Smooth muscle cell (in vitro differentiated cells): Measurements from ENCODE around the gene DUSP8. TPM values are rescaled to one million over a fixed set of nuclear protein-coding genes. Genes with fewer than 3 reads are reported as not detected.
"Not testable (repeated sequence)": the region's sequence is repeated elsewhere in the genome, so short reads cannot be mapped to it uniquely, and the experiment has no call there.

Source experiments
- DNase-seq: peaks from one replicate; lab custom pipeline; 2025; ENCODE audit not compliant: unreplicated experiment; lab: John Stamatoyannopoulos, UW
- H2AFZ ChIP-seq: fragments of 200-600 bp; sonication (generic); 2 replicates; pipeline ENCODE4 v1.6.0; 2016; ENCODE audit warnings: antibody characterized with exemption, low read depth, mild to moderate bottlenecking
- H3F3A ChIP-seq: fragments of 200-600 bp; sonication (generic); 2 replicates; pipeline ENCODE4 v1.6.0; 2017; ENCODE audit warnings: antibody characterized with exemption, low read depth
- H3K27ac ChIP-seq: fragments of 200-600 bp; sonication (generic); 2 replicates; pipeline ENCODE4 v1.5.1; 2016; ENCODE audit warnings: low read depth, mild to moderate bottlenecking
- H3K27me3 ChIP-seq: fragments of 200-600 bp; sonication (generic); 2 replicates; pipeline ENCODE4 v1.6.1; 2016; ENCODE audit warnings: low read depth, mild to moderate bottlenecking
- H3K36me3 ChIP-seq: fragments of 200-600 bp; sonication (generic); 2 replicates; pipeline ENCODE4 v1.5.1; 2016; ENCODE audit warnings: low read depth
- H3K4me1 ChIP-seq: fragments of 200-600 bp; sonication (generic); 2 replicates; pipeline ENCODE4 v1.5.1; 2016; ENCODE audit warnings: low read depth
- H3K4me2 ChIP-seq: fragments of 200-600 bp; sonication (generic); 2 replicates; pipeline ENCODE4 v1.6.0; 2016; ENCODE audit warnings: mild to moderate bottlenecking
- H3K4me3 ChIP-seq: fragments of 200-600 bp; sonication (generic); 2 replicates; pipeline ENCODE4 v1.5.1; 2016; ENCODE audit warnings: mild to moderate bottlenecking
- H3K79me2 ChIP-seq: fragments of 200-600 bp; sonication (generic); 2 replicates; pipeline ENCODE4 v1.6.0; 2016; ENCODE audit warnings: low read depth, mild to moderate bottlenecking
- H3K9ac ChIP-seq: fragments of 200-600 bp; sonication (generic); 2 replicates; pipeline ENCODE4 v1.6.0; 2016; ENCODE audit warnings: low read depth
- H3K9me3 ChIP-seq: fragments of 200-600 bp; sonication (generic); replicated peaks from 2 replicates; pipeline ENCODE4 v1.5.1; 2016; ENCODE audit warnings: low read depth
- H4K20me1 ChIP-seq: fragments of 200-600 bp; sonication (generic); 2 replicates; pipeline ENCODE4 v1.6.0; 2016; ENCODE audit warnings: low read depth
- CTCF ChIP-seq: fragments of 200-600 bp; sonication (generic); IDR thresholded peaks from 2 replicates; pipeline ENCODE4 v1.5.1; 2017; ENCODE audit warnings: borderline replicate concordance, mild to moderate bottlenecking, antibody characterized with exemption; ENCODE audit not compliant: insufficient read depth, poor library complexity, severe bottlenecking
- WGBS: methylation state at CpG from one replicate; pipeline ENCODE4 v1.1.7; 2016; ENCODE audit warnings: low lambda C conversion rate; 5-methylcytosine and 5-hydroxymethylcytosine counted together
- polyA plus RNA-seq: library from polyadenylated mRNA; unstranded; fragments of >200 nt; fragmentation: Nextera tagmentation; extraction: Ambion mirVana; gene quantifications from 2 replicates; pipeline ENCODE4 v1.2.1, GENCODE V29; 2016
- total RNA-seq: library from RNA; depleted of rRNA; stranded (reverse); fragments of >200 nt; gene quantifications from 2 replicates; pipeline ENCODE4 v1.2.3, GENCODE V29; 2014

The DUSP8 gene
- total and polyA plus RNA-seq, 2 experiments from 2014 or later = 5.0 to 6.3 TPM

- 73% methylated on average over 6 of the region's 6 CpGs for WGBS
- Histone ChIP-seq H3K79me2 (no peaks in the 10 kb centered on the region), H3K4me3 (no peak overlapping the region), H3K27me3 (peaks cover 33% of the 10 kb centered on the region), H3K36me3 (no peaks in the 10 kb centered on the region), H3F3A (no peaks in the 10 kb centered on the region), H3K4me1 (no peaks in the 10 kb centered on the region), H2AFZ (no peak overlapping the region), H3K27ac (no peak overlapping the region), H3K9me3 (no peaks in the 10 kb centered on the region), H4K20me1 (no peaks in the 10 kb centered on the region), H3K9ac (no peak overlapping the region), H3K4me2 (no peak overlapping the region)
- DNase-seq = no peak
- TF ChIP-seq CTCF = no peak
Measured at GRCh38 chr11:1598816-1599215, 26.7 kb upstream of the DUSP8 start.

GRCh38 chr11:1598406-1598805 is 26.3 kb upstream of the DUSP8 start:
- H2AFZ ChIP-seq, DNase-seq, H3K4me3 ChIP-seq, H3K4me2 ChIP-seq, H3F3A ChIP-seq, H3K79me2 ChIP-seq, H3K4me1 ChIP-seq, H4K20me1 ChIP-seq, H3K9ac ChIP-seq, H3K9me3 ChIP-seq, H3K36me3 ChIP-seq, H3K27ac ChIP-seq: not testable (repeated sequence)
- H3K27me3 ChIP-seq = peaks cover 33% of the 10 kb centered on the region
- WGBS = 83% methylated on average over 3 of the region's 3 CpGs

- no peaks in the 10 kb centered on the region for H3K36me3 ChIP-seq
- no peaks in the 10 kb centered on the region for H3K9me3 ChIP-seq
- H3F3A ChIP-seq = no peaks in the 10 kb centered on the region
- H3K4me2 ChIP-seq = no peak within 1 kb of the TSS
- no peaks in the 10 kb centered on the region for H3K4me1 ChIP-seq
- 92% methylated on average over 3 of the region's 4 CpGs for WGBS
- H3K9ac ChIP-seq = no peak within 1 kb of the TSS
- H3K4me3 ChIP-seq = no peak within 1 kb of the TSS
- no peak within 1 kb of the TSS for H2AFZ ChIP-seq
- H3K79me2 ChIP-seq = no peaks in the 10 kb centered on the region
- no peak for TF ChIP-seq CTCF
- DNase-seq = no peak
- no peak within 1 kb of the TSS for H3K27ac ChIP-seq
- H4K20me1 ChIP-seq = no peaks in the 10 kb centered on the region
- peaks cover 33% of the 10 kb centered on the region for H3K27me3 ChIP-seq
Measured at GRCh38 chr11:1597994-1598380, 25.9 kb upstream of the DUSP8 start, which contains the start of gene KRTAP5-2. Gene KRTAP5-2, minus strand, starts transcription at chr11:1598294. Its CDS starts 44 bp downstream, at chr11:1598250.

GRCh38 chr11:1597331-1597993 is 25.4 kb upstream of the DUSP8 start:
- H2AFZ ChIP-seq = no peak overlapping the region
- no peaks in the 10 kb centered on the region for H3F3A ChIP-seq
- no peaks in the 10 kb centered on the region for H3K36me3 ChIP-seq
- H3K4me2 ChIP-seq = no peak overlapping the region
- 86% methylated on average over 10 of the region's 10 CpGs for WGBS
- H3K27me3 ChIP-seq = peaks cover 35% of the 10 kb centered on the region
- H3K27ac ChIP-seq = no peak overlapping the region
- no peaks in the 10 kb centered on the region for H3K4me1 ChIP-seq
- no peaks in the 10 kb centered on the region for H3K9me3 ChIP-seq
- no peak overlapping the region for H3K9ac ChIP-seq
- H3K79me2 ChIP-seq = no peaks in the 10 kb centered on the region
- TF ChIP-seq CTCF = no peak
- H3K4me3 ChIP-seq = no peak overlapping the region
- no peaks in the 10 kb centered on the region for H4K20me1 ChIP-seq
- no peak for DNase-seq

- WGBS = 50% methylated on average over 19 of the region's 19 CpGs
- not testable (repeated sequence) for H3K9ac ChIP-seq
Measured at GRCh38 chr11:1596576-1597121, 24.6 kb upstream of the DUSP8 start.

GRCh38 chr11:1595994-1596575 is 24.0 kb upstream of the DUSP8 start:
- H3K4me2 ChIP-seq, H3K4me1 ChIP-seq, DNase-seq, H3K79me2 ChIP-seq, H2AFZ ChIP-seq, H3K4me3 ChIP-seq, H4K20me1 ChIP-seq, H3K36me3 ChIP-seq, H3F3A ChIP-seq, H3K9ac ChIP-seq, H3K27ac ChIP-seq, H3K9me3 ChIP-seq: not testable (repeated sequence)
- peaks cover 40% of the 10 kb centered on the region for H3K27me3 ChIP-seq
- WGBS = 62% methylated on average over 11 of the region's 11 CpGs

More at GRCh38 chr11:1596576-1597121, 24.6 kb upstream of the DUSP8 start:
- H3K4me3 ChIP-seq, DNase-seq, H3K27ac ChIP-seq, H2AFZ ChIP-seq, H3K4me2 ChIP-seq, H3K79me2 ChIP-seq, H3F3A ChIP-seq, H3K4me1 ChIP-seq, H3K36me3 ChIP-seq, H4K20me1 ChIP-seq, H3K9me3 ChIP-seq: not testable (repeated sequence)
- peaks cover 41% of the 10 kb centered on the region for H3K27me3 ChIP-seq
